GM06990 (cell line): Measurements from ENCODE around the gene COL23A1.

Experiments used
- DNase-seq: peaks from one replicate; pipeline ENCODE4 v3.0.0-alpha.2; 2011; ENCODE audit not compliant: insufficient read length; ENCODE audit errors: extremely low read depth
- H3K27me3 ChIP-seq: replicated peaks from 2 replicates; pipeline ENCODE4 v1.6.0; 2011; ENCODE audit warnings: low read length; ENCODE audit not compliant: control insufficient read depth, insufficient read depth
- H3K36me3 ChIP-seq: 2 replicates; pipeline ENCODE4 v1.5.1; 2011; ENCODE audit warnings: low read length; ENCODE audit not compliant: control insufficient read depth, insufficient read depth
- H3K4me3 ChIP-seq: replicated peaks from 2 replicates; pipeline ENCODE4 v1.5.1; 2011; ENCODE audit warnings: low read depth, mild to moderate bottlenecking, control low read depth, low read length
- TF ChIP-seq, protein P1 (sequence below): IDR thresholded peaks from 2 replicates; pipeline ENCODE4 v1.5.1; 2011; ENCODE audit warnings: low read length, control low read depth, mild to moderate bottlenecking, inconsistent platforms; ENCODE audit not compliant: insufficient read depth, poor library complexity, severe bottlenecking

The COL23A1 gene

DNA sequence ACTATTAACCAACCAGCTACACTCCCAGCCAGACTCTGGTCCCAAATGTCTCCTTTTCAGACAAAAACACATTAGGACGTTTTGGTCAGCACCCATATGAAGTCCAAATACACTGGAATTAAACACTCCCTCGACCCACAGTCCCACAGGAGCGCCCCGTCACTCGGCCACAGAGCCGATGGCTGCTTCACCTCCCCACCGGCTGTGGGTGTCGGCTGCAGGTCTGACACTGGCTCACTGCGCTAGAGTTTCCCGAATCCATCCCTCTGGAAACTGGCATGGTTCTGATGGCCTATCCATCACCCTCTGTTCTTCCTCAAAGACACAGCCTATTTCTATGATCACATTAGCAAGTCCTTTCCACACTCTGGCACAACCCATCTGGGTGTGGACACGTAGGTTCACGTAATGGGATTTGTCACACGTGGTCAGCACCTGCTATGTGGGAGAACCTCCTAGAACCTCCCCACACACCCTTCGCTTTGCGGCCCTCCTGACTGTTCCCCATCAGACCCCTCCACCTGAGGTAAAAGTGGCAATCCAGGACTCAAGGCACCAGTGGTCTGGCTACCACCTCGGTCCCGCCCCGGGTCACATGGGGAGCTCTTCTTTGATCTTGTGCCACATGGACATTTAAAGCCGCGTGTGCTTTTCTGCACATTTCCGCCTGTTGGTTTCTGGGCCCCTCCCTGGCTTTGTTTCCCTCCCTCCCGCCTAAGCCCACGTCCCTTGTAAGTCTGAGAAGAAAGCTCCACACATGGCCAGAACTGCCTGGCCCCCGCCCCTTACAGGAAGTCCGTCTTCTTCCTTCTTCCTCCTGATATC is 226.5 kb downstream of the COL23A1 start:
- H3K4me3 ChIP-seq, result no peak overlapping the region
- TF ChIP-seq, protein P1, sequence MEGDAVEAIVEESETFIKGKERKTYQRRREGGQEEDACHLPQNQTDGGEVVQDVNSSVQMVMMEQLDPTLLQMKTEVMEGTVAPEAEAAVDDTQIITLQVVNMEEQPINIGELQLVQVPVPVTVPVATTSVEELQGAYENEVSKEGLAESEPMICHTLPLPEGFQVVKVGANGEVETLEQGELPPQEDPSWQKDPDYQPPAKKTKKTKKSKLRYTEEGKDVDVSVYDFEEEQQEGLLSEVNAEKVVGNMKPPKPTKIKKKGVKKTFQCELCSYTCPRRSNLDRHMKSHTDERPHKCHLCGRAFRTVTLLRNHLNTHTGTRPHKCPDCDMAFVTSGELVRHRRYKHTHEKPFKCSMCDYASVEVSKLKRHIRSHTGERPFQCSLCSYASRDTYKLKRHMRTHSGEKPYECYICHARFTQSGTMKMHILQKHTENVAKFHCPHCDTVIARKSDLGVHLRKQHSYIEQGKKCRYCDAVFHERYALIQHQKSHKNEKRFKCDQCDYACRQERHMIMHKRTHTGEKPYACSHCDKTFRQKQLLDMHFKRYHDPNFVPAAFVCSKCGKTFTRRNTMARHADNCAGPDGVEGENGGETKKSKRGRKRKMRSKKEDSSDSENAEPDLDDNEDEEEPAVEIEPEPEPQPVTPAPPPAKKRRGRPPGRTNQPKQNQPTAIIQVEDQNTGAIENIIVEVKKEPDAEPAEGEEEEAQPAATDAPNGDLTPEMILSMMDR, result no peak
- DNase-seq, result no peak

DNA sequence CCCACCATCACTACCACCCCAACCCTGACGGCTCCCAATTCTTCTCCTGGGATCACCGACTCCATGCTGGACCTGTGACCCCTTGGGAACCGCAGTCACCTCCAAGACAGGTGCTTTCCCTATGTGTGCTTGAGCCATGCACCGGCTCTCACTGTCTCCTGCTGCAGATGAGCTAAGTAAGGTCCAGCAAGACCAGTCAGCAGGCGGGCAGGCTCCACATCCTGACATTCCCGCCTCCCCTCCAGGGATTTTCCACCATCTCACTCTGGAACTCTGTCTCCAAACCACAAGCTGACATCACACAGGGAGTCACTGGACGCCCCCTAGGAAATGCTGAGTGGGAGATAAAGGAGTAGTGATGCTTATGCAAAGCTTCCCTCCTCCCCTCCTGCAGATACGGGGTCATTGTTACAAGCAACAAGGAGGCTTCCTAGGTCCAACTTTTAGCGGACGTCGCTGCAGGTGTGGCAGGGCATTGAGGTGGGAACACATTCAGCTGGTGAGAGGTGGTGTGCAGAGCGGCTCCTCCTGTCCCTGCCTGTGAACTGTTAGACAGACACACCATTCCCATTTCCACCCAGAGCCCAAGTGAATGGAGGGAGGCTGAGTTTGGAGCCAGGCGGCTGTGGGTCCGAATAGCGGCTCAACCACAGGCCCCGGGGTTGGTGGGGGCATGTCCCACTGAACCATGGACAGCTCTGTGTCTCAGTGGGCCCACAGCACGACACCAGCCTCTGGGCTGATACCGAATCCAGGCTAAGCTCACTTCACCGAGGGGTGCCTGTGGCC is 228.3 kb downstream of the COL23A1 start:
- TF ChIP-seq, protein P1, result no peak
- Histone ChIP-seq H3K4me3 (no peak overlapping the region), H3K27me3 (no peaks in the 10 kb centered on the region; the same call in none of the 2 replicates), H3K36me3 (no peaks in the 10 kb centered on the region)
- DNase-seq, result no peak

More for the DNA sequence above, 226.5 kb downstream of the COL23A1 start:
- no peaks in the 10 kb centered on the region; the same call in none of the 2 replicates for H3K27me3 ChIP-seq
- no peaks in the 10 kb centered on the region for H3K36me3 ChIP-seq

DNA sequence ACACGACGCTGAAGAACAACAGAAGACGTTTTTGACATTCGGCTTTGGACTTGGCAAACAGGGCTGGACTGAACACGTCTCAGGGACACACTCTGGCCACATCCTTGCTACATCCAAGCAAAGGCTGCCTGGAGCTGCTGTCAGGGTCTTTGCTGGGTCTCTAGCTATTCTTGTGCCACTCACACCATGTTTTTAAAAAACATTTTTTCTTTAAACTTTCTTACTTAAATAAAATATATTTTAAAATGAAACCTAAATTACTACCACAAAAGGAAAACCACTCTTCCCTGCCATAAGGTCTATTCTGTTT is 229.3 kb downstream of the COL23A1 start:
- DNase-seq, result no peak
- H3K27me3 ChIP-seq, result no peaks in the 10 kb centered on the region; the same call in none of the 2 replicates
- TF ChIP-seq, protein P1, result no peak
- H3K4me3 ChIP-seq, result no peak overlapping the region
- no peaks in the 10 kb centered on the region for H3K36me3 ChIP-seq

DNA sequence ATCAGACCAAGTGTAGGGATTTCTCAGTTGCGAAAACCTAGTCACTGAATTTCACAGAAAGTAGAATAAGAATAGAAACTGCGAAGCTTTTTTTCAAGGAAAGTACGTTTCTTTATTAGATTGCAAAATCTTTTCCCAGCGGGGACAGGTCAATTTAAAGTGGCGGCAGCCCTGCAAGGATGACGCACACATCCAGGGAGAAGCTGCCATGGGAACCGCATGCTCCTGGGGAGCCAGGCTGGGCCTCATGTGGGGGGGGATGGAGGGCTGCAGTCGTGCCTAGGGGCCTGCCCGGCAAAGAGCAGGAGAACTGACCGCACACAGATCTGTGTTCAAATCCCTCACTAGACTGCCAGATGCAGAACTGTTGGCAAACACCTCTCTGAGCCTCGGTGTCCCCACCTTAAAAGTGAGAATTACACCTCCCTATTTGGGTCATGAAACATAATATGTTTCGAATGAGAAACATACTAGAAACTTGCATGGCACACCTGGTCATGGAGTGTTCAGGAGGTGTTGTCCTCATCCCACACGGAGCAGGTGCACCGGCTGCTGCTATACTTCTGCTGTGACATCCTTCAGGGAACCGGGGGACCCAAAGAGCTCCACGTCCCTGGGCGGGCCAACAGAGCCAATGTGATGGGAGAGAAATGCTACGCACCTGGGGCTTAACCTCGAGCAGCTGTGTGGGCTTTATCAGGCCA is 229.8 kb downstream of the COL23A1 start:
- DNase-seq, result no peak

DNA sequence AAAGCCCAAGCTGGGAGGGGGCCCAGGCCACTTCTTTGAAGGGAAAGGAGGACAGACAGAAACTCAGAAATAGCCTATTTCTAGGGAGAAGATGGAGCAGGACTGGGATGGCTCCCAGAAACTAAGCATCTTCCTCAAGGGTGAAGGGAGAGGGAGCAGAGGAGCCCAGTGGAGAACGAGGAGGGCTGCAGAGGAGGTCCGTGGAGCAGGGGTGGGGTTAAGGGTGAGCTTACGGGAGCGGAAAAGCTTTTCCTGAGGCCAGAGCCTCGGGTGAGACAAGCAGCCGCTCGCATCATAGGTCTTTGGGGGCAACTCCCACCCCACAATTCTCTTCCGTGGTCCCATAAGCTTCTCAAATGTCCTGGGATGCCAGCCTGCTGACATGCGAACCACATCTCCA is 230.5 kb downstream of the COL23A1 start:
- no peak for DNase-seq
- Histone ChIP-seq H3K27me3 (no peaks in the 10 kb centered on the region; the same call in none of the 2 replicates), H3K36me3 (no peaks in the 10 kb centered on the region), H3K4me3 (no peak overlapping the region)
- TF ChIP-seq, protein P1, result no peak

More for the DNA sequence above, 229.8 kb downstream of the COL23A1 start:
- Histone ChIP-seq H3K27me3 (no peaks in the 10 kb centered on the region; the same call in none of the 2 replicates), H3K4me3 (no peak overlapping the region), H3K36me3 (no peaks in the 10 kb centered on the region)
- TF ChIP-seq, protein P1, result no peak
